ENCODE data around the gene SLC30A7.

- TF ChIP-seq CTCF (IDR thresholded peaks at IDR 0.05; ENCODE audit: low read length) = no peak
- TF ChIP-seq EZH2 (IDR thresholded peaks at IDR 0.05; ENCODE audit: borderline replicate concordance, low read length) = no peak
Measured at GRCh38 chr1:100869996-100870395, 25.9 kb upstream of the SLC30A7 start.

All from OCI-LY1 (cell line).